Neural crest cell (in vitro differentiated cells): Measurements from ENCODE around the gene ECE1. TPM values are rescaled to one million over a fixed set of nuclear protein-coding genes. Genes with fewer than 3 reads are reported as not detected.
A peak's percentile ranks its signal among the peaks of the same experiment; 100 is the strongest.

ENCODE experiments used
- DNase-seq: peaks from one replicate; pipeline ENCODE4 v3.0.0; 2021; ENCODE audit warnings: low read depth, mixed read lengths, low spot score
- H3K27ac Mint-ChIP-seq: one replicate; pipeline ENCODE4 v1.8.0; 2021; ENCODE audit warnings: mild to moderate bottlenecking, mixed read lengths; ENCODE audit not compliant: unreplicated experiment
- H3K27me3 Mint-ChIP-seq: 2 replicates; pipeline ENCODE4 v1.8.0; 2021; ENCODE audit warnings: low read depth, mild to moderate bottlenecking, mixed read lengths
- H3K36me3 Mint-ChIP-seq: 2 replicates; pipeline ENCODE4 v1.8.0; 2021; ENCODE audit warnings: low read depth, mild to moderate bottlenecking, mixed read lengths
- H3K4me1 Mint-ChIP-seq: 2 replicates; pipeline ENCODE4 v1.8.0; 2021; ENCODE audit warnings: mixed read lengths
- H3K4me3 Mint-ChIP-seq: one replicate; pipeline ENCODE4 v1.8.0; 2021; ENCODE audit warnings: mild to moderate bottlenecking, mixed read lengths
- H3K9me3 Mint-ChIP-seq: 2 replicates; pipeline ENCODE4 v1.8.0; 2021; ENCODE audit warnings: mixed read lengths
- total RNA-seq: library from RNA; stranded (reverse); gene quantifications from 2 replicates; pipeline ENCODE4 v1.2.1, GENCODE V29; 2021
- TF ChIP-seq, protein P1 (sequence below): fragments of 200-600 bp; sonication (generic); conservative IDR thresholded peaks from 2 replicates; pipeline ENCODE4 v1.5.0; 2021; ENCODE audit warnings: antibody characterized with exemption, mild to moderate bottlenecking

ECE1 gene
- total RNA-seq, 1 donor from 2014 or later: 40.3 TPM

- no peak overlapping the region for H3K4me3 Mint-ChIP-seq
- TF ChIP-seq, protein P1, sequence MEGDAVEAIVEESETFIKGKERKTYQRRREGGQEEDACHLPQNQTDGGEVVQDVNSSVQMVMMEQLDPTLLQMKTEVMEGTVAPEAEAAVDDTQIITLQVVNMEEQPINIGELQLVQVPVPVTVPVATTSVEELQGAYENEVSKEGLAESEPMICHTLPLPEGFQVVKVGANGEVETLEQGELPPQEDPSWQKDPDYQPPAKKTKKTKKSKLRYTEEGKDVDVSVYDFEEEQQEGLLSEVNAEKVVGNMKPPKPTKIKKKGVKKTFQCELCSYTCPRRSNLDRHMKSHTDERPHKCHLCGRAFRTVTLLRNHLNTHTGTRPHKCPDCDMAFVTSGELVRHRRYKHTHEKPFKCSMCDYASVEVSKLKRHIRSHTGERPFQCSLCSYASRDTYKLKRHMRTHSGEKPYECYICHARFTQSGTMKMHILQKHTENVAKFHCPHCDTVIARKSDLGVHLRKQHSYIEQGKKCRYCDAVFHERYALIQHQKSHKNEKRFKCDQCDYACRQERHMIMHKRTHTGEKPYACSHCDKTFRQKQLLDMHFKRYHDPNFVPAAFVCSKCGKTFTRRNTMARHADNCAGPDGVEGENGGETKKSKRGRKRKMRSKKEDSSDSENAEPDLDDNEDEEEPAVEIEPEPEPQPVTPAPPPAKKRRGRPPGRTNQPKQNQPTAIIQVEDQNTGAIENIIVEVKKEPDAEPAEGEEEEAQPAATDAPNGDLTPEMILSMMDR: no peak
- no peak overlapping the region for H3K27ac Mint-ChIP-seq
- H3K4me1 Mint-ChIP-seq: peaks cover 41% of the 10 kb centered on the region
- no peaks in the 10 kb centered on the region for H3K9me3 Mint-ChIP-seq
- no peaks in the 10 kb centered on the region for H3K36me3 Mint-ChIP-seq
- no peak for DNase-seq
- H3K27me3 Mint-ChIP-seq: peaks cover 4% of the 10 kb centered on the region
These were observed 43.6 kb upstream of the ECE1 start for GRCh38 chr1:21333824-21334213.

GRCh38 chr1:21332554-21333311, 42.5 kb upstream of the ECE1 start:
- TF ChIP-seq, protein P1: no peak
- Mint-ChIP-seq H3K27me3 (peaks cover 4% of the 10 kb centered on the region), H3K9me3 (no peaks in the 10 kb centered on the region), H3K4me3 (no peak overlapping the region), H3K4me1 (peaks cover 47% of the 10 kb centered on the region), H3K27ac (no peak overlapping the region), H3K36me3 (no peaks in the 10 kb centered on the region)
- no peak for DNase-seq

DNA sequence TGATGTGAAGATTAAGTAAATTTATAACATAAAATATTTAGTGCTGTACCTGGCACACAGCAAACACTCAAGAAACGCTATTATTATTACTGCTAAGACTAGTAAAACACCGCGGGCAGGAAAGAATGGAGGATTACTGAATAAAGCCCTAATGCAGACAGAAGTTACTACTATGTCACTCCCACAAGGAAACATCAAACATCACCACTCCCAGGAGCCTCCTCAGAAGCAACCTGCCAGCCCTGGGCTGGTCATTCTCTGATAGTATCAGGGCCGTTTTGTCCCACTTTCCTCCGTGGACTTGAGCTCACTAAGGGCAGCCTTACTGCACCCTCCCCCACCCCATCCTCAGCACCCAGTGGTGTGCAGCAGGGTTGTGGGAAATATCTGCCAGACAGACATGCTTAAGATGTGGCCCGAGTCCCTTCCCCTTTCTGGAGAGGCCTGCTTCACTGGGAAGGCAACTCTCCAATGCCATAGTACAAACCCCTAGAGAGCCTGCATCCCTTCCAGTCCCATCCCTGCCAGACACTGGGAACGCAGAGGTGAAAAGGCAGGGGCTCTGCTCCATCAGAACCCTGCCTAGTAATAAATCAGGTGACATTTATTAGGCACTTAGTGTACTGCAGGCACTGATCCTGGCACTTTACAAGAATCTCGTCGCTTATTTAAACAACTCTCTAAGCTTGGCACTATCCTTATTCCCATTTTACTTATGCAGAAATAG, 41.7 kb upstream of the ECE1 start:
- no peak for DNase-seq
- H3K36me3 Mint-ChIP-seq: no peaks in the 10 kb centered on the region
- no peaks in the 10 kb centered on the region for H3K9me3 Mint-ChIP-seq
- peaks cover 52% of the 10 kb centered on the region for H3K4me1 Mint-ChIP-seq
- peaks cover 4% of the 10 kb centered on the region for H3K27me3 Mint-ChIP-seq
- TF ChIP-seq, protein P1: no peak
- no peak overlapping the region for H3K27ac Mint-ChIP-seq
- H3K4me3 Mint-ChIP-seq: no peak overlapping the region

DNA sequence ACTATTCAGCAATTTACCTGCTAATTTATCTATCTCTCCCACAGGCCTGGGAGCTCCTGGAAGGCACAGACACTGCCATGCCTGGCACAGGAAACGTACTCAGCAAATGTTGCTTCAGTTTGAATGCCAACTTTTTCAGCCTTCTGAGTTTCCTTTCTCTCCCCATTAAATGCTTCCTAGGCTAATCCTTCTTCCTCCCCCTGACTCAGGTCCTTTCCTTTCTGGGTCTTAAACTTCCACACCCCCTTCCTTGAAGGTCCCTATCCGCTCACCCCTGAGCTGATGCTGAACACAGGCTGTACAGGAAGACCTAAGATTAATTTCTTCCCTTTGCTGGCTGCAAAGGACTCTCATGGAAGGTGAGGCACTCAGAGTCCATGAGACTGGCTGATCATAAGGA, 40.3 kb upstream of the ECE1 start:
- H3K4me3 Mint-ChIP-seq: no peak overlapping the region
- peaks cover 65% of the 10 kb centered on the region for H3K4me1 Mint-ChIP-seq
- H3K27ac Mint-ChIP-seq: peak overlapping the region; percentile 83
- TF ChIP-seq, protein P1: no peak
- no peak for DNase-seq
- no peaks in the 10 kb centered on the region for H3K36me3 Mint-ChIP-seq
- no peaks in the 10 kb centered on the region for H3K9me3 Mint-ChIP-seq
- H3K27me3 Mint-ChIP-seq: peaks cover 4% of the 10 kb centered on the region

- TF ChIP-seq, protein P1: no peak
- Mint-ChIP-seq H3K36me3 (no peaks in the 10 kb centered on the region), H3K4me1 (peaks cover 66% of the 10 kb centered on the region), H3K9me3 (no peaks in the 10 kb centered on the region), H3K4me3 (no peak overlapping the region), H3K27me3 (no peaks in the 10 kb centered on the region), H3K27ac (peak overlapping the region; percentile 75)
- no peak for DNase-seq
These were observed 39.1 kb upstream of the ECE1 start for GRCh38 chr1:21329209-21329844.
